GM12801 (cell line): ENCODE data around the gene CRKL.

Source experiments
- CTCF ChIP-seq: IDR thresholded peaks from one replicate; pipeline ENCODE4 v1.5.1; 2011; ENCODE audit warnings: control low read depth; ENCODE audit not compliant: insufficient read length; ENCODE audit errors: extremely low read depth

Gene CRKL

GRCh38 chr22:20970939-20971657 is 53.9 kb downstream of the CRKL start:
- TF ChIP-seq CTCF = no peak

DNA sequence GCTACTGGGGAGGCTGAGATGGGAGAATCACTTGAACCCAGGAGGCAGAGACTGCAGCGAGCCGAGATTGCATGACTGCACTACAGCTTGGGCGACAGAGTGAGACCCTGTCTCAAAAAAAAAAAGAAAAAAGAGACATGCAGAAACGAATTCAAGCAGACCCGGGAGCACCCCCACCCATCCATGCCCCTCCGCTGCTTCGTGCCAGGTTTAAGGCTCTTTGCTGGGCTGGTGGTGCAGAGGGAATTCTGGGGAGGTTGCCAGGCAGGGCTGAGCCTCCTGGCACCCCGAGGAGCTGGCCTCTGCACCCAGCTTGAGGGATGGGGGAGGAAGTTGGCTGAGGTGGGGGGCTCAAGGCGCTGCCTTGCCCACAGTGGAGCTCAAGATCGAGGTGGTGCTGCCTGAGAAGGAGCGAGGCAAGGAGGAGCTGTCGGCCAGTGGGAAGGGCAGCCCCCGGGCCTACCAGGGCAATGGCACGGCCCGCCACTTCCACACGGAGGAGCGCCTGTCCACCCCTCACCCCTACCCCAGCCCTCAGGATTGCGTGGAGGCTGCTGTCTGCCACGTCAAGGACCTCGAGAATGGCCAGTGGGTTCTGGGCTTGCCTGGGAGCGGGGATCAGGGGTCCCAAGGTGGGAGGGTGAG is 55.8 kb downstream of the CRKL start:
- no peak for TF ChIP-seq CTCF

- no peak for TF ChIP-seq CTCF
These were observed 56.6 kb downstream of the CRKL start for GRCh38 chr22:20973634-20974286.

DNA sequence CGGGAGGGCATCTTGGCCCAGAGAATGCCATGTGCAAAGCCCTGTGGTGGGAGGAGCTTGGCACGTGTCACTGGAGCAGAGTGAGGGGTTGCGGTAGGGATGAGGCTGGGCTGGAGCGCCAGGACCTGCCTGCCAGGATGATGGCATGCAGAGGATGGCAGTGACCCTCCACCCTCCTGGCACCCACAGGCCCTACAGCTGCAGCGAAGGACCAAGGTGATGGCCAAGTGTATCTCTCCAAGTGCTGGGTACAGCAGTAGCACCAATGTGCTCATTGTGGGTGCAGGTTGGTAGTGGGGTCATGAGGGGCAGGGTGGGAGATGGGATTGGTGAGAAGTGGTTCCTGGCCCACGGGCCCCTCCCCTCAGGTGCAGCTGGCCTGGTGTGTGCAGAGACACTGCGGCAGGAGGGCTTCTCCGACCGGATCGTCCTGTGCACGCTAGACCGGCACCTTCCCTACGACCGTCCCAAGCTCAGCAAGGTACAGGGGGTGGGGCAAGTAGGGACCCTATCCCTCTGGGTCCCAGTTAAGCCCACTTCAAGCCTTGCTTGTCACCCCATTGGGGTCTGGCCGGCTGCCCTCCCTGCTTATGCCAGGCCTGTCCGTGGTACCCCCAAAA is 57.2 kb downstream of the CRKL start:
- no peak for TF ChIP-seq CTCF

DNA sequence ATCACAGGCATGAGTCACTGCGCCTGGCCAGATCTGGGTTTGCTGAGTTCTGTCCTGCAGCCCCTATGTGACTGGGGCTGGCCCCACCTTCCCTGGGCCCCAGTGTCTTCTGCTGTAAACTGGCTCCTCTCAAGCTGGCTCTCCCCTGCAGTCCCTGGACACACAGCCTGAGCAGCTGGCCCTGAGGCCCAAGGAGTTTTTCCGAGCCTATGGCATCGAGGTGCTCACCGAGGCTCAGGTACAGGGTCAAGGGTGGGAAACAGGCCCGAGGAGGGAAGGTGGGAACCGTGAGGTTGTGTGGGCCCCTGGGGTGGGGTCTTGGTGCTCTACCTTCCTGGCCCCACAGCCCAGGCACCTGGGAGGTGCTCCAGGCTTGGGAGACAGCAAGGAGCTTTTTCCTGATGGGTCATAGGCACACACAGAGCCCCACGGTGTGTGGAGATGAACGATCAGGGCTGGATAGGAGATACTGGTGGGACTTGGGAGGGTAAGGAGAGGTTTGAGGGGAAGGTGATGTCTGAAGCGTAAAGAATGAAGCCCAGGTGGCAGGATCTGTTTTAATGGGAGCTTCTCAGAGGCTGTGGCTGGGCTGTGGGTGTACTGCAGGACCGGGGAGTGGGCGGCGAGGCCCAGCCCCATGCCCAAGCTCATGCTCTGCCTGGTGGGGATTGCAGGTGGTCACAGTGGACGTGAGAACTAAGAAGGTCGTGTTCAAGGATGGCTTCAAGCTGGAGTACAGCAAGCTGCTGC is 58.5 kb downstream of the CRKL start:
- TF ChIP-seq CTCF = no peak

GRCh38 chr22:20976291-20976877 is 59.2 kb downstream of the CRKL start:
- no peak for TF ChIP-seq CTCF
